ENCODE data around the gene HLA-DPB1.
"Not testable (repeated sequence)": the region's sequence is repeated elsewhere in the genome, so short reads cannot be mapped to it uniquely, and the experiment has no call there.

DNA sequence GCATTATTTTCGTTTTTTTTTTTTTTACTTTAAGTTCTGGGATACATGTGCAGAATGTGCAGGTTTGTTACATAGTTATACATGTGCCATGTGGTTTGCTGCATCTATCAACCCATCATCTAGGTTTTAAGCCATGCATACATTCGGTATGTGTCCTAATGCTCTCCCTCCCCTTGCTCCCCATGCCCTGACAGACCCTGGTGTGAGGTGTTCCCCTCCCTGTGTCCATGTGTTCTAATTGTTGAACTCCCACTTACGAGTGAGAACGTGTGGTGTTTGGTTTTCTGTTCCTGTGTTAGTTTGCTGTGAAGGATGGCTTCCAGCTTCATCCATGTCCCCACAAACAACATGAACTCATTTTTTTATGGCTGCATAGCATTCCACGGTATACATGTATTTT is 12.4 kb upstream of the HLA-DPB1 start:
- TF ChIP-seq EZH2phosphoT487 (IDR thresholded peaks at IDR 0.05; ENCODE audit: low read length); EZH2 (optimal IDR thresholded peaks at IDR 0.05; ENCODE audit: low read depth, low read length): not testable (repeated sequence)
- TF ChIP-seq, protein P1, sequence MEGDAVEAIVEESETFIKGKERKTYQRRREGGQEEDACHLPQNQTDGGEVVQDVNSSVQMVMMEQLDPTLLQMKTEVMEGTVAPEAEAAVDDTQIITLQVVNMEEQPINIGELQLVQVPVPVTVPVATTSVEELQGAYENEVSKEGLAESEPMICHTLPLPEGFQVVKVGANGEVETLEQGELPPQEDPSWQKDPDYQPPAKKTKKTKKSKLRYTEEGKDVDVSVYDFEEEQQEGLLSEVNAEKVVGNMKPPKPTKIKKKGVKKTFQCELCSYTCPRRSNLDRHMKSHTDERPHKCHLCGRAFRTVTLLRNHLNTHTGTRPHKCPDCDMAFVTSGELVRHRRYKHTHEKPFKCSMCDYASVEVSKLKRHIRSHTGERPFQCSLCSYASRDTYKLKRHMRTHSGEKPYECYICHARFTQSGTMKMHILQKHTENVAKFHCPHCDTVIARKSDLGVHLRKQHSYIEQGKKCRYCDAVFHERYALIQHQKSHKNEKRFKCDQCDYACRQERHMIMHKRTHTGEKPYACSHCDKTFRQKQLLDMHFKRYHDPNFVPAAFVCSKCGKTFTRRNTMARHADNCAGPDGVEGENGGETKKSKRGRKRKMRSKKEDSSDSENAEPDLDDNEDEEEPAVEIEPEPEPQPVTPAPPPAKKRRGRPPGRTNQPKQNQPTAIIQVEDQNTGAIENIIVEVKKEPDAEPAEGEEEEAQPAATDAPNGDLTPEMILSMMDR (IDR thresholded peaks at IDR 0.05; ENCODE audit: low read length), result not testable (repeated sequence)
